Spleen (tissue), 7 donors: Measurements from ENCODE around the gene TMEM53.

Experiments used
- POLR2A ChIP-seq, 3 donors: fragments of 450-650 bp; IDR thresholded peaks; one replicate each; pipeline ENCODE4 v1.5.1; 2017; ENCODE audit warnings: antibody characterized with exemption in 3 of 3, mild to moderate bottlenecking in 1 of 3
- POLR2AphosphoS5 ChIP-seq, 3 donors: sonication (generic); formaldehyde crosslinking; IDR thresholded peaks; one replicate each; pipeline ENCODE4 v1.5.1; 2017; ENCODE audit warnings: antibody characterized with exemption in 3 of 3
- TF ChIP-seq, protein P1 (sequence below), 11 experiments: fragments of 200-600 bp in 7 of 11; fragments of 450-650 bp in 4 of 11; sonication (generic) in 4 of 11; IDR thresholded peaks in 8 of 11; conservative IDR thresholded peaks in 3 of 11; 1 replicate in 7 of 11; 2 replicates in 4 of 11; pipeline versions ENCODE4 v1.4.0 to v1.8.0; 2016 to 2021; ENCODE audit warnings: antibody characterized with exemption in 11 of 11, inconsistent platforms in 4 of 11, mild to moderate bottlenecking in 1 of 11
- donor health status: DM: no; HTN: no; CAD: no; lungs with moderate emphysema.
- donor health status: DM: no; HTN: no; CAD: no.
- donor health status: DM: no; HTN: no; CAD: no.

DNA sequence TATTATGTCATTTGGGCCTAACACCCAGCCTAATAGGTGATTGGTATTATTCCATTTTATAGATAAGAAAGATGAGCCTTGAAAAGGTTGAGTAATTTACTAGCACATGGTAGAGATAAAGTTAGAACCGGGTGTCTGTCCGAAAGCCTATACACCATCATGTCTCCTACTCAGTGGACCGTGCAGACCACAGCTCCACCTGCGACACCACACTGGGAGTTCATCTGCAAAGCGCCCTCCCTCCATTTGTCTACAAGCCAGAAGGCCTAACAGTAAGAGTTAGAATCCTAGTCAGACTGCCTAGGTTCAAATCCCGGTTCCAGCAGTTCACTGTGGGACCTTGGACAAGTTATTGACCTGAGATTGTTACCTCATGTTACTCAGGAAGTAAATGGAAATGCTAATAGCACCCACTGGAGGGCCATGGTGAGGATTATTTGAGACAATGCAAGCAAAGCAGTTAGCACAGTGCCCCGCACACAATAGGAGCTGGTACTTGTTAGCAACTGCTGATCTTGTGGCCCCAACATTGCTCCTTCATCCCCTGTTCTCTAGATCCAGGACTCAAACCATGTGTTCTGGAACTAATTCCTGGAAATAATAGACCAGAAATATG lies 20.7 kb upstream of the TMEM53 start:
- TF ChIP-seq, protein P1, sequence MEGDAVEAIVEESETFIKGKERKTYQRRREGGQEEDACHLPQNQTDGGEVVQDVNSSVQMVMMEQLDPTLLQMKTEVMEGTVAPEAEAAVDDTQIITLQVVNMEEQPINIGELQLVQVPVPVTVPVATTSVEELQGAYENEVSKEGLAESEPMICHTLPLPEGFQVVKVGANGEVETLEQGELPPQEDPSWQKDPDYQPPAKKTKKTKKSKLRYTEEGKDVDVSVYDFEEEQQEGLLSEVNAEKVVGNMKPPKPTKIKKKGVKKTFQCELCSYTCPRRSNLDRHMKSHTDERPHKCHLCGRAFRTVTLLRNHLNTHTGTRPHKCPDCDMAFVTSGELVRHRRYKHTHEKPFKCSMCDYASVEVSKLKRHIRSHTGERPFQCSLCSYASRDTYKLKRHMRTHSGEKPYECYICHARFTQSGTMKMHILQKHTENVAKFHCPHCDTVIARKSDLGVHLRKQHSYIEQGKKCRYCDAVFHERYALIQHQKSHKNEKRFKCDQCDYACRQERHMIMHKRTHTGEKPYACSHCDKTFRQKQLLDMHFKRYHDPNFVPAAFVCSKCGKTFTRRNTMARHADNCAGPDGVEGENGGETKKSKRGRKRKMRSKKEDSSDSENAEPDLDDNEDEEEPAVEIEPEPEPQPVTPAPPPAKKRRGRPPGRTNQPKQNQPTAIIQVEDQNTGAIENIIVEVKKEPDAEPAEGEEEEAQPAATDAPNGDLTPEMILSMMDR (IDR thresholded peaks at IDR 0.05 in 8 of 11, conservative IDR thresholded peaks at IDR 0.05 in 3 of 11), result no peak
- TF ChIP-seq POLR2A (IDR thresholded peaks at IDR 0.05) (no peak), POLR2AphosphoS5 (IDR thresholded peaks at IDR 0.05) (no peak)
